ENCODE data around the gene NTRK3. TPM values are rescaled to one million over a fixed set of nuclear protein-coding genes. Genes with fewer than 3 reads are reported as not detected.

The NTRK3 gene
- total and polyA plus RNA-seq, 12 donors = 1.6 to 8.5 (median 3.3) TPM

- intact Hi-C loops (cut with DNase I) = no loop called here
- H3K4me3 ChIP-seq = no peak overlapping the region
- no peak for TF ChIP-seq CTCF (IDR thresholded peaks at IDR 0.05)
- no peak for TF ChIP-seq POLR2A (IDR thresholded peaks at IDR 0.05)
- no peaks in the 10 kb centered on the region for H3K9me3 ChIP-seq (replicated peaks in 1 of 3)
- no peak for DNase-seq
- no peak overlapping the region for H3K27ac ChIP-seq
- no peaks in the 10 kb centered on the region for H3K27me3 ChIP-seq
- no peaks in the 10 kb centered on the region for H3K36me3 ChIP-seq (replicated peaks in 1 of 2)
- H3K4me1 ChIP-seq (replicated peaks in 1 of 2) = no peaks in the 10 kb centered on the region
Observed at GRCh38 chr15:88196961-88197360, 59.6 kb downstream of the NTRK3 start.

- Histone ChIP-seq H3K9me3 (replicated peaks in 1 of 3) (no peaks in the 10 kb centered on the region), H3K27me3 (no peaks in the 10 kb centered on the region), H3K27ac (no peak overlapping the region), H3K4me1 (replicated peaks in 1 of 2) (no peaks in the 10 kb centered on the region), H3K36me3 (replicated peaks in 1 of 2) (no peaks in the 10 kb centered on the region), H3K4me3 (no peak overlapping the region)
- intact Hi-C loops (cut with DNase I) = no loop called here
- TF ChIP-seq CTCF (IDR thresholded peaks at IDR 0.05) (no peak), POLR2A (IDR thresholded peaks at IDR 0.05) (no peak)
- DNase-seq = no peak
- 84 to 91% (median 90%) methylated on average over 4 of the region's 4 CpGs for WGBS, 4 donors
Observed at GRCh38 chr15:88194162-88194561, 62.4 kb downstream of the NTRK3 start.

- Histone ChIP-seq H3K9me3 (replicated peaks in 1 of 3) (no peaks in the 10 kb centered on the region), H3K27me3 (no peaks in the 10 kb centered on the region), H3K4me1 (replicated peaks in 1 of 2) (no peaks in the 10 kb centered on the region), H3K36me3 (replicated peaks in 1 of 2) (no peaks in the 10 kb centered on the region), H3K4me3 (no peak overlapping the region), H3K27ac (no peak overlapping the region)
- TF ChIP-seq CTCF (IDR thresholded peaks at IDR 0.05) (peak in 1 of 6 experiments; percentile 10), POLR2A (IDR thresholded peaks at IDR 0.05) (no peak)
- WGBS, 4 donors = 47 to 67% (median 57%) methylated on average over 4 of the region's 4 CpGs
- DNase-seq = no peak
- intact Hi-C loops (cut with DNase I) = no loop called here
Observed at GRCh38 chr15:88193415-88193814, 63.1 kb downstream of the NTRK3 start.

- TF ChIP-seq CTCF (IDR thresholded peaks at IDR 0.05) (no peak), POLR2A (IDR thresholded peaks at IDR 0.05) (no peak)
- no peak for DNase-seq
- intact Hi-C loops (cut with DNase I) = no loop called here
- no peaks in the 10 kb centered on the region for H3K4me1 ChIP-seq (replicated peaks in 1 of 2)
- H3K9me3 ChIP-seq (replicated peaks in 1 of 3) = no peaks in the 10 kb centered on the region
- no peak overlapping the region for H3K4me3 ChIP-seq
- no peak overlapping the region for H3K27ac ChIP-seq
- no peaks in the 10 kb centered on the region for H3K36me3 ChIP-seq (replicated peaks in 1 of 2)
- H3K27me3 ChIP-seq = no peaks in the 10 kb centered on the region
- WGBS, 4 donors = 82 to 92% (median 87%) methylated on average over 8 to 10 of the region's 10 CpGs
Observed at GRCh38 chr15:88191812-88192165, 64.8 kb downstream of the NTRK3 start.
